ENCODE results near the gene PERM1. TPM values are rescaled to one million over a fixed set of nuclear protein-coding genes. Genes with fewer than 3 reads are reported as not detected.

Gene PERM1
- total RNA-seq, 2 experiments from 2014 or later, result not detected

DNA sequence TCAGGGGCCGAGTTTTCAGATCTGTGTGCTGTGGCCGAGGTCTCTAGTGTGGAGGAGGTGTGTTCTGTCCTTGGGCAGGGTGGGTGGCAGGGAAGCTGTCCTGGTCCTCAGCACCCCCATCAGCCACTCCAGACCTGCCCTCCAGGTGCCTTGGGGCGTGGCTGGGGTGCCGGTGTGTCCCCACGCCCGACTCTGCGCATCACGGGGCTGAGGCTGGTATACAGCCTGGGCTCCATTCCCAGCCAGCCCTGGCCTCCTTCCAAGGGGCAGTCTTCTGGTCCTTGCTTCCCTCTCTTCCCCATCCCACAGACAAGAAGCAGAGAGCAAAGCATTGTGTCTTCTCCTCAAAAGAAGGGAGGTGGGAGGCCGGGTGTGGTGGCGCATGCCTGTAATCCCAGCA is 54.1 kb downstream of the PERM1 start:
- Histone ChIP-seq H3K4me3 (ENCODE audit: low read depth, low read length, poor library complexity, severe bottlenecking) (no peak overlapping the region), H3K9me2 (ENCODE audit: insufficient read depth, low read length) (no peaks in the 10 kb centered on the region), H3K36me3 (ENCODE audit: insufficient read depth, low read length) (no peaks in the 10 kb centered on the region), H3K9me3 (ENCODE audit: low read length) (no peaks in the 10 kb centered on the region), H3K27ac (ENCODE audit: low read depth, low read length, poor library complexity, severe bottlenecking) (no peak overlapping the region), H3K79me2 (ENCODE audit: insufficient read depth, low read depth, low read length) (no peaks in the 10 kb centered on the region), H3K4me2 (ENCODE audit: low read length) (no peak overlapping the region), H3K4me1 (ENCODE audit: insufficient read depth, low read length, poor library complexity, severe bottlenecking) (peaks cover 12% of the 10 kb centered on the region), H2AFZ (ENCODE audit: low read length) (no peak overlapping the region), H4K20me1 (ENCODE audit: insufficient read depth, low read length) (no peaks in the 10 kb centered on the region)
- TF ChIP-seq, protein P1, sequence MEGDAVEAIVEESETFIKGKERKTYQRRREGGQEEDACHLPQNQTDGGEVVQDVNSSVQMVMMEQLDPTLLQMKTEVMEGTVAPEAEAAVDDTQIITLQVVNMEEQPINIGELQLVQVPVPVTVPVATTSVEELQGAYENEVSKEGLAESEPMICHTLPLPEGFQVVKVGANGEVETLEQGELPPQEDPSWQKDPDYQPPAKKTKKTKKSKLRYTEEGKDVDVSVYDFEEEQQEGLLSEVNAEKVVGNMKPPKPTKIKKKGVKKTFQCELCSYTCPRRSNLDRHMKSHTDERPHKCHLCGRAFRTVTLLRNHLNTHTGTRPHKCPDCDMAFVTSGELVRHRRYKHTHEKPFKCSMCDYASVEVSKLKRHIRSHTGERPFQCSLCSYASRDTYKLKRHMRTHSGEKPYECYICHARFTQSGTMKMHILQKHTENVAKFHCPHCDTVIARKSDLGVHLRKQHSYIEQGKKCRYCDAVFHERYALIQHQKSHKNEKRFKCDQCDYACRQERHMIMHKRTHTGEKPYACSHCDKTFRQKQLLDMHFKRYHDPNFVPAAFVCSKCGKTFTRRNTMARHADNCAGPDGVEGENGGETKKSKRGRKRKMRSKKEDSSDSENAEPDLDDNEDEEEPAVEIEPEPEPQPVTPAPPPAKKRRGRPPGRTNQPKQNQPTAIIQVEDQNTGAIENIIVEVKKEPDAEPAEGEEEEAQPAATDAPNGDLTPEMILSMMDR (conservative IDR thresholded peaks at IDR 0.05; ENCODE audit: low read length), result no peak
- no peak for TF ChIP-seq EZH2phosphoT487 (IDR thresholded peaks at IDR 0.05; ENCODE audit: borderline replicate concordance, low read depth, low read length)
- ChIA-PET POLR2A (no interaction called here), CTCF (ENCODE audit: unreplicated experiment) (no interaction called here)
- DNase-seq (ENCODE audit: low spot score), result no peak
- BruUV-seq (replicated peaks), result no TSS peak
- intact Hi-C loops (cut with micrococcal nuclease; ENCODE audit: unreplicated experiment), result no loop called here

DNA sequence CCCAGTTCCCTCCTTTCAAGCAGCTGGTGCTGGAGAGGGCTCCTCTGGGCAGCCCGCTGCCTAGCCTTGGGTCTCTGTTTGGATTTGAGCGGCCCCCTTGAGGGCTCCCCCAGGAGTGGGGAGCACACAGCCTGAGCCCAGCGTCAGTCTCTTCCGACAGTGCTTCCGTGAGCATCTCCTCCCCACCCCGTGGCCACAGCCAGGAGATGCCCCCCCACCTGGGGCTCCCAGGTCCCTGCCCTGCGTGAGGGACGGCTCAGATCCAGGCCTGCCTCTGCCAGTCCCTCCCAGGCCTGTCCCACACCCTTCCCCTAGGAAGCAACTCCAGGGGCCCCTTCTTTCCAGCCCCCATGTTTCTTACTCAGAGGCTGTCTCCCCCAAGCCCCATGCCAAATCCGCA is 54.7 kb downstream of the PERM1 start:
- TF ChIP-seq, protein P1 (conservative IDR thresholded peaks at IDR 0.05; ENCODE audit: low read length), result no peak
- TF ChIP-seq EZH2phosphoT487 (IDR thresholded peaks at IDR 0.05; ENCODE audit: borderline replicate concordance, low read depth, low read length), result no peak
- no peaks in the 10 kb centered on the region for H3K9me3 ChIP-seq (ENCODE audit: low read length)
- CTCF ChIA-PET (ENCODE audit: unreplicated experiment), result no interaction called here
- POLR2A ChIA-PET, result no interaction called here
- no peaks in the 10 kb centered on the region for H3K9me2 ChIP-seq (ENCODE audit: insufficient read depth, low read length)
- no peaks in the 10 kb centered on the region for H4K20me1 ChIP-seq (ENCODE audit: insufficient read depth, low read length)
- intact Hi-C loops (cut with micrococcal nuclease; ENCODE audit: unreplicated experiment), result no loop called here
- no peak overlapping the region for H3K4me3 ChIP-seq (ENCODE audit: low read depth, low read length, poor library complexity, severe bottlenecking)
- no peak overlapping the region for H3K27ac ChIP-seq (ENCODE audit: low read depth, low read length, poor library complexity, severe bottlenecking)
- H3K79me2 ChIP-seq (ENCODE audit: insufficient read depth, low read depth, low read length), result no peaks in the 10 kb centered on the region
- no TSS peak for BruUV-seq (replicated peaks)
- H3K4me1 ChIP-seq (ENCODE audit: insufficient read depth, low read length, poor library complexity, severe bottlenecking), result peaks cover 12% of the 10 kb centered on the region
- H2AFZ ChIP-seq (ENCODE audit: low read length), result no peak overlapping the region
- H3K4me2 ChIP-seq (ENCODE audit: low read length), result no peak overlapping the region
- H3K36me3 ChIP-seq (ENCODE audit: insufficient read depth, low read length), result no peaks in the 10 kb centered on the region
- no peak for DNase-seq (ENCODE audit: low spot score)

DNA sequence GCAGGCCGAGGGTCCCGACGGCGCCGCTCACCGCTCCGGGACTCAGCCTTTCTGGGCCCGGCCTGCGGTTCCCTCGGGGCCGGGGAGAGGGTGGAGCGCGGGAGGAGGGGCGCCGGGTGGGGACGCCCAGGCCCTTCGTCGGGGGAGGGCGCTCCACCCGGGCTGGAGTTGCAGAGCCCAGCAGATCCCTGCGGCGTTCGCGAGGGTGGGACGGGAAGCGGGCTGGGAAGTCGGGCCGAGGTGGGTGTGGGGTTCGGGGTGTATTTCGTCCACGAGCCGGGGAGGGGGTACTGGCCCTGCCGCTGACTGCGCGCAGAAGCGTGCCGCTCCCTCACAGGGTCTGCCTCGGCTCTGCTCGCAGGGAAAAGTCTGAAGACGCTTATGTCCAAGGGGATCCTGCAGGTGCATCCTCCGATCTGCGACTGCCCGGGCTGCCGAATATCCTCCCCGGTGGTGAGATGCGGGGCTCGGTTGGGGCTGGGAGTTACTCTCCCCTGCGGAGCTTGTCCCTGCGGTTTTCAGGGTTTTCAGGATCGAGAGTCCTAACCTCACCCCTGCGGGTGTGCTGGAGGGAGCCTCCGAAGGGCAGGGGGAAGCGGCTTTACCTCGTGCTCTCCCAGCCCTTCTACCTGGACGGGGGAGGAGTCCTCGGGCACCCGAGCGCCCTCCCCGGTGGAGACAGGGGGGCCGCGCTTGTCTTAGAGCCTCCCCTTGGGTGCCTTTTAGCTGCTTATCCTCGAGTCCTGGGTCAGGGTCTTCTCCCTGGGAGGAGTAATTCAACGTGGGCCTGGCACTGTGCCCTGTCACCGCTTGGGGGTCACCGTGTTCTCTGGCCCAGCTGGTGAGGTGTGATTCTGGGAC is 56.1 kb downstream of the PERM1 start:
- H3K79me2 ChIP-seq (ENCODE audit: insufficient read depth, low read depth, low read length), result no peaks in the 10 kb centered on the region
- no peaks in the 10 kb centered on the region for H3K36me3 ChIP-seq (ENCODE audit: insufficient read depth, low read length)
- no TSS peak for BruUV-seq (replicated peaks)
- H2AFZ ChIP-seq (ENCODE audit: low read length), result no peak overlapping the region
- no peaks in the 10 kb centered on the region for H3K9me3 ChIP-seq (ENCODE audit: low read length)
- intact Hi-C loops (cut with micrococcal nuclease; ENCODE audit: unreplicated experiment), result no loop called here
- no peaks in the 10 kb centered on the region for H4K20me1 ChIP-seq (ENCODE audit: insufficient read depth, low read length)
- TF ChIP-seq, protein P1 (conservative IDR thresholded peaks at IDR 0.05; ENCODE audit: low read length), result no peak
- TF ChIP-seq EZH2phosphoT487 (IDR thresholded peaks at IDR 0.05; ENCODE audit: borderline replicate concordance, low read depth, low read length), result no peak
- H3K4me1 ChIP-seq (ENCODE audit: insufficient read depth, low read length, poor library complexity, severe bottlenecking), result peaks cover 22% of the 10 kb centered on the region
- no peak overlapping the region for H3K4me3 ChIP-seq (ENCODE audit: low read depth, low read length, poor library complexity, severe bottlenecking)
- no peak for DNase-seq (ENCODE audit: low spot score)
- ChIA-PET POLR2A (no interaction called here), CTCF (ENCODE audit: unreplicated experiment) (no interaction called here)
- no peak overlapping the region for H3K27ac ChIP-seq (ENCODE audit: low read depth, low read length, poor library complexity, severe bottlenecking)
- no peaks in the 10 kb centered on the region for H3K9me2 ChIP-seq (ENCODE audit: insufficient read depth, low read length)
- H3K4me2 ChIP-seq (ENCODE audit: low read length), result no peak overlapping the region
